Measurements from ENCODE around the gene CFAP300. TPM values are rescaled to one million over a fixed set of nuclear protein-coding genes. Genes with fewer than 3 reads are reported as not detected.

CFAP300 gene
- total and polyA plus RNA-seq, 2 of the 8 experiments (the other 6 are each of a cell fraction or from before 2014, with no cell fraction given): 2.1 to 2.8 TPM

GRCh38 chr11:102071497-102072472 is 24.5 kb downstream of the CFAP300 start (continued):
- TF ChIP-seq CHD7 (IDR thresholded peaks at IDR 0.05; ENCODE audit: insufficient replicate concordance, low read length) (no peak), RFX5 (IDR thresholded peaks at IDR 0.05; ENCODE audit: borderline replicate concordance, low read depth, low read length) (no peak), SUZ12 (IDR thresholded peaks at IDR 0.05; ENCODE audit: low read length) (no peak), EP300 (IDR thresholded peaks at IDR 0.05; ENCODE audit: borderline replicate concordance in 1 of 2, low read depth in 2 of 2, low read length in 2 of 2) (no peak), RAD21 (IDR thresholded peaks at IDR 0.05 in 1 of 2, conservative IDR thresholded peaks at IDR 0.05 in 1 of 2; ENCODE audit: low read depth in 2 of 2, low read length in 2 of 2) (no peak), HDAC6 (IDR thresholded peaks at IDR 0.05; ENCODE audit: low read depth, low read length) (no peak), E2F6 (IDR thresholded peaks at IDR 0.05) (no peak), BACH1 (IDR thresholded peaks at IDR 0.05; ENCODE audit: low read length) (no peak)

Data from H1 (cell line).